Forelimb muscle (tissue), 1 donor: ENCODE data around the gene TMEM176B. TPM values are rescaled to one million over a fixed set of nuclear protein-coding genes. Genes with fewer than 3 reads are reported as not detected.
"Not testable (repeated sequence)": the region's sequence is repeated elsewhere in the genome, so short reads cannot be mapped to it uniquely, and the experiment has no call there.

ENCODE experiments used
- DNase-seq: peaks from one replicate; pipeline ENCODE4 v3.0.0-alpha.2; 2013; ENCODE audit warnings: low read depth
- polyA plus RNA-seq: library from polyadenylated mRNA; unstranded; fragments of 120-200 nt; gene quantifications from one replicate; pipeline ENCODE4 v1.2.1, GENCODE V29; 2013; ENCODE audit not compliant: insufficient read length

The TMEM176B gene
- polyA plus RNA-seq, 1 donor, result 14.4 TPM

- no peak for DNase-seq
Measured at GRCh38 chr7:150790416-150791075, 9.6 kb downstream of the TMEM176B start.

- DNase-seq, result peak; percentile 60
Measured at GRCh38 chr7:150788474-150789269, 11.5 kb downstream of the TMEM176B start.

GRCh38 chr7:150787321-150788281, 12.6 kb downstream of the TMEM176B start:
- DNase-seq, result peak; percentile 63

- DNase-seq, result no peak
Measured at GRCh38 chr7:150784954-150785353, 15.2 kb downstream of the TMEM176B start.

GRCh38 chr7:150784120-150784736, 15.9 kb downstream of the TMEM176B start:
- DNase-seq, result no peak

GRCh38 chr7:150781961-150782360, 18.2 kb downstream of the TMEM176B start:
- no peak for DNase-seq

GRCh38 chr7:150781103-150781502, 19.1 kb downstream of the TMEM176B start:
- DNase-seq, result no peak

- DNase-seq, result no peak
Measured at GRCh38 chr7:150780292-150780691, 19.9 kb downstream of the TMEM176B start.

GRCh38 chr7:150778738-150779301, 21.3 kb downstream of the TMEM176B start:
- peak; percentile 72 for DNase-seq

- no peak for DNase-seq
Measured at GRCh38 chr7:150778014-150778737, 22.0 kb downstream of the TMEM176B start.

- not testable (repeated sequence) for DNase-seq
Measured at GRCh38 chr7:150774131-150774530, 26.0 kb downstream of the TMEM176B start.

GRCh38 chr7:150769768-150770167, 30.4 kb downstream of the TMEM176B start:
- DNase-seq, result no peak

- DNase-seq, result no peak
Measured at GRCh38 chr7:150766334-150766709, 33.8 kb downstream of the TMEM176B start.

GRCh38 chr7:150759479-150759878, 40.7 kb downstream of the TMEM176B start:
- DNase-seq, result no peak

- no peak for DNase-seq
Measured at GRCh38 chr7:150756858-150757257, 43.3 kb downstream of the TMEM176B start.

- no peak for DNase-seq
Measured at GRCh38 chr7:150756166-150756565, 44.0 kb downstream of the TMEM176B start.

- DNase-seq, result no peak
Measured at GRCh38 chr7:150755473-150756099, 44.6 kb downstream of the TMEM176B start.

GRCh38 chr7:150754951-150755350, 45.2 kb downstream of the TMEM176B start:
- DNase-seq, result no peak

GRCh38 chr7:150753826-150754603, 46.1 kb downstream of the TMEM176B start:
- no peak for DNase-seq
